GM12891 (cell line): ENCODE data around the gene RTF2. TPM values are rescaled to one million over a fixed set of nuclear protein-coding genes. Genes with fewer than 3 reads are reported as not detected.

Experiments used
- DNase-seq: peaks from one replicate; pipeline ENCODE4 v3.0.0; 2011; ENCODE audit warnings: low spot score; ENCODE audit not compliant: insufficient read length
- FAIRE-seq: peaks from 2 replicates; lab custom pipeline; 2011; peaks lifted over from hg19 to GRCh38; lab: Jason Lieb, UNC
- PAX5 ChIP-seq: IDR thresholded peaks from 2 replicates; pipeline ENCODE4 v1.6.1; 2011; ENCODE audit warnings: low read length, moderate library complexity, mild to moderate bottlenecking; ENCODE audit not compliant: insufficient read depth, severe bottlenecking
- POLR2A ChIP-seq: IDR thresholded peaks from 2 replicates; pipeline ENCODE4 v1.6.1; 2011; ENCODE audit warnings: low read depth, low read length, control low read depth
- POLR2AphosphoS5 ChIP-seq: IDR thresholded peaks from 2 replicates; pipeline ENCODE4 v1.6.1; 2011; ENCODE audit warnings: low read depth, low read length, control low read depth
- POU2F2 ChIP-seq: IDR thresholded peaks from 2 replicates; pipeline ENCODE4 v1.6.1; 2011; ENCODE audit warnings: low read depth, mild to moderate bottlenecking, control low read depth, low read length, moderate library complexity
- SPI1 ChIP-seq: IDR thresholded peaks from 2 replicates; pipeline ENCODE4 v1.6.1; 2011; ENCODE audit warnings: low read depth, low read length, control low read depth
- TAF1 ChIP-seq: IDR thresholded peaks from 2 replicates; pipeline ENCODE4 v1.6.1; 2011; ENCODE audit warnings: low read depth, low read length, control low read depth
- polyA plus RNA-seq: library from polyadenylated mRNA; unstranded; fragments of >200 nt; gene quantifications from one replicate; pipeline ENCODE4 v1.2.1, GENCODE V29; 2012; ENCODE audit warnings: low read depth, missing spikeins, inconsistent platforms; ENCODE audit not compliant: missing spikeins

The RTF2 gene
- polyA plus RNA-seq, result 77.5 TPM

- TF ChIP-seq POU2F2, result no peak
- peak; percentile 90 for TF ChIP-seq POLR2AphosphoS5
- no peak; the same call in 1 of the 2 replicates for TF ChIP-seq TAF1
- peak; percentile 70; the same call in 1 of the 2 replicates for TF ChIP-seq POLR2A
- no peak for TF ChIP-seq SPI1
- peak; percentile 96 for FAIRE-seq
- peak; percentile 70 for DNase-seq
Observed at GRCh38 chr20:56468316-56469076, at the start of gene RTF2. TSS of gene RTF2 (plus strand) at chr20:56468627. CDS start at chr20:56468698, 71 bp downstream.

GRCh38 chr20:56420028-56420427 is 48.4 kb upstream of the RTF2 start:
- DNase-seq (no peak), FAIRE-seq (no peak)
- no peak for TF ChIP-seq POU2F2
- no peak for TF ChIP-seq POLR2AphosphoS5

GRCh38 chr20:56420940-56421688 is 47.3 kb upstream of the RTF2 start:
- FAIRE-seq (no peak), DNase-seq (no peak)
- TF ChIP-seq PAX5, result no peak
- TF ChIP-seq TAF1, result no peak

GRCh38 chr20:56422076-56422823 is 46.2 kb upstream of the RTF2 start:
- TF ChIP-seq TAF1 (no peak), SPI1 (no peak), PAX5 (no peak), POLR2AphosphoS5 (no peak), POU2F2 (no peak), POLR2A (no peak)
- DNase-seq (no peak), FAIRE-seq (no peak)

- TF ChIP-seq POU2F2 (no peak), POLR2A (no peak), TAF1 (no peak), SPI1 (no peak), POLR2AphosphoS5 (no peak), PAX5 (no peak)
- no peak for DNase-seq
- FAIRE-seq, result no peak
Observed at GRCh38 chr20:56422824-56423189, 45.6 kb upstream of the RTF2 start.

GRCh38 chr20:56423211-56423610 is 45.2 kb upstream of the RTF2 start:
- no peak for TF ChIP-seq POLR2AphosphoS5
- TF ChIP-seq PAX5, result no peak
- no peak for TF ChIP-seq POLR2A
- no peak for TF ChIP-seq POU2F2
- no peak for TF ChIP-seq SPI1
- TF ChIP-seq TAF1, result no peak
- DNase-seq (no peak), FAIRE-seq (no peak)

GRCh38 chr20:56423886-56424285 is 44.5 kb upstream of the RTF2 start:
- DNase-seq (no peak), FAIRE-seq (no peak)
- TF ChIP-seq PAX5 (no peak), TAF1 (no peak), POLR2AphosphoS5 (no peak), POLR2A (no peak), SPI1 (no peak), POU2F2 (no peak)

- TF ChIP-seq POLR2AphosphoS5 (no peak), TAF1 (no peak), SPI1 (no peak), PAX5 (no peak), POLR2A (no peak)
- no peak for DNase-seq
- no peak for FAIRE-seq
Observed at GRCh38 chr20:56424931-56425330, 43.5 kb upstream of the RTF2 start.

- DNase-seq (no peak), FAIRE-seq (no peak)
- TF ChIP-seq POU2F2, result no peak
- TF ChIP-seq SPI1, result no peak
- TF ChIP-seq PAX5, result no peak
- no peak for TF ChIP-seq TAF1
- no peak for TF ChIP-seq POLR2AphosphoS5
- TF ChIP-seq POLR2A, result no peak
Observed at GRCh38 chr20:56426026-56426425, 42.4 kb upstream of the RTF2 start.

GRCh38 chr20:56426926-56427325 is 41.5 kb upstream of the RTF2 start:
- TF ChIP-seq POLR2AphosphoS5 (no peak), POU2F2 (no peak), POLR2A (no peak), PAX5 (no peak), TAF1 (no peak), SPI1 (no peak)
- FAIRE-seq, result no peak
- DNase-seq, result no peak

GRCh38 chr20:56427797-56428196 is 40.6 kb upstream of the RTF2 start:
- TF ChIP-seq PAX5, result no peak
- TF ChIP-seq POLR2A, result no peak
- TF ChIP-seq POU2F2, result no peak
- TF ChIP-seq POLR2AphosphoS5, result no peak
- no peak for TF ChIP-seq SPI1
- TF ChIP-seq TAF1, result no peak
- FAIRE-seq (no peak), DNase-seq (no peak)
